ENCODE data around the gene NAXD. TPM values are rescaled to one million over a fixed set of nuclear protein-coding genes. Genes with fewer than 3 reads are reported as not detected.
"Not testable (repeated sequence)": the region's sequence is repeated elsewhere in the genome, so short reads cannot be mapped to it uniquely, and the experiment has no call there.

NAXD gene
- total RNA-seq, 4 donors from 2014 or later = 12.9 to 37.8 (median 33.3) TPM

GRCh38 chr13:110600261-110600819, 15.0 kb upstream of the NAXD start:
- DNase-seq = peak; percentile 41
- H3K4me3 ChIP-seq = no peak overlapping the region
- in situ Hi-C loops (cut with MboI; ENCODE audit: low pct_ligation_motif_present in 1 of 4, low pct_unique_long_range_greater_than_20kb in 1 of 4, low sequenced_read_pairs in 3 of 4) (loop anchor here in 1 of 4 donors (25.0 kb wide), 1 partner anchor 112 kb away; the partner anchor contains the start of genes CARS2 and ING1), intact Hi-C loops (cut with DNase I; ENCODE audit: low total_unique reads) (no loop called here)
- no peaks in the 10 kb centered on the region for H3K27me3 ChIP-seq
- TF ChIP-seq EP300 (IDR thresholded peaks at IDR 0.05; ENCODE audit: low read depth) (no peak), POLR2AphosphoS5 (IDR thresholded peaks at IDR 0.05) (no peak), CTCF (IDR thresholded peaks at IDR 0.05) (no peak), POLR2A (IDR thresholded peaks at IDR 0.05) (no peak)
- H3K36me3 ChIP-seq = no peaks in the 10 kb centered on the region
- WGBS, 2 donors (ENCODE audit: low coverage in 1 of 2) = 67 to 68% methylated on average over 4 to 10 of the region's 10 CpGs
- H3K27ac ChIP-seq = no peak overlapping the region
- no peaks in the 10 kb centered on the region for H3K4me1 ChIP-seq
- H3K9me3 ChIP-seq = no peaks in the 10 kb centered on the region

- TF ChIP-seq POLR2AphosphoS5 (IDR thresholded peaks at IDR 0.05) = no peak
- no peaks in the 10 kb centered on the region for H3K27me3 ChIP-seq
- DNase-seq = no peak
- no peak overlapping the region for H3K4me3 ChIP-seq
- 81 to 83% methylated on average over 2 to 4 of the region's 4 CpGs for WGBS, 2 donors (ENCODE audit: low coverage in 1 of 2)
- H3K36me3 ChIP-seq = no peaks in the 10 kb centered on the region
- in situ Hi-C loops (cut with MboI; ENCODE audit: low pct_ligation_motif_present in 1 of 4, low pct_unique_long_range_greater_than_20kb in 1 of 4, low sequenced_read_pairs in 3 of 4) (loop anchor here in 1 of 4 donors (25.0 kb wide), 1 partner anchor 111 kb away; the partner anchor contains the start of genes CARS2 and ING1), intact Hi-C loops (cut with DNase I; ENCODE audit: low total_unique reads) (no loop called here)
- H3K27ac ChIP-seq = no peak overlapping the region
- H3K9me3 ChIP-seq = no peaks in the 10 kb centered on the region
- H3K4me1 ChIP-seq = no peaks in the 10 kb centered on the region
Measured at GRCh38 chr13:110600980-110601379, 14.4 kb upstream of the NAXD start.

GRCh38 chr13:110605132-110605531, 10.2 kb upstream of the NAXD start:
- Histone ChIP-seq H3K4me1 (no peaks in the 10 kb centered on the region), H3K36me3 (no peaks in the 10 kb centered on the region), H3K9me3 (no peaks in the 10 kb centered on the region), H3K27ac (no peak overlapping the region), H3K27me3 (no peaks in the 10 kb centered on the region), H3K4me3 (no peak overlapping the region)
- in situ Hi-C loops (cut with MboI; ENCODE audit: low pct_ligation_motif_present in 1 of 4, low pct_unique_long_range_greater_than_20kb in 1 of 4, low sequenced_read_pairs in 3 of 4) (loop anchor here in 1 of 4 donors (25.0 kb wide), 1 partner anchor 107 kb away; the partner anchor contains the start of genes CARS2 and ING1), intact Hi-C loops (cut with DNase I; ENCODE audit: low total_unique reads) (no loop called here)
- TF ChIP-seq EP300 (IDR thresholded peaks at IDR 0.05; ENCODE audit: low read depth) (no peak), POLR2A (IDR thresholded peaks at IDR 0.05) (no peak), POLR2AphosphoS5 (IDR thresholded peaks at IDR 0.05) (no peak), CTCF (IDR thresholded peaks at IDR 0.05) (no peak)
- DNase-seq = no peak
- WGBS, 2 donors (ENCODE audit: low coverage in 1 of 2) = 93 to 94% methylated on average over 4 to 6 of the region's 6 CpGs

- H3K4me3 ChIP-seq; DNase-seq; H3K27me3 ChIP-seq; H3K4me1 ChIP-seq; H3K27ac ChIP-seq; intact Hi-C loops (cut with DNase I; ENCODE audit: low total_unique reads); H3K9me3 ChIP-seq; H3K36me3 ChIP-seq: not testable (repeated sequence)
- in situ Hi-C loops (cut with MboI; ENCODE audit: low pct_ligation_motif_present in 1 of 4, low pct_unique_long_range_greater_than_20kb in 1 of 4, low sequenced_read_pairs in 3 of 4) = loop anchor here in 1 of 4 donors (25.0 kb wide), 1 partner anchor 106 kb away; the partner anchor contains the start of genes CARS2 and ING1
- WGBS, 2 donors (ENCODE audit: low coverage in 1 of 2) = 80% methylated on average over 2 of the region's 33 CpGs; no CpG with 5 or more reads in 1 of the 2 donors
Measured at GRCh38 chr13:110606281-110606680, 9.1 kb upstream of the NAXD start.

- WGBS, 2 donors (ENCODE audit: low coverage in 1 of 2) = 78 to 80% methylated on average over 3 of the region's 3 CpGs
- Histone ChIP-seq H3K4me3 (no peak overlapping the region), H3K9me3 (no peaks in the 10 kb centered on the region), H3K27ac (no peak overlapping the region), H3K36me3 (no peaks in the 10 kb centered on the region), H3K4me1 (no peaks in the 10 kb centered on the region), H3K27me3 (no peaks in the 10 kb centered on the region)
- TF ChIP-seq CTCF (IDR thresholded peaks at IDR 0.05) = no peak
- in situ Hi-C loops (cut with MboI; ENCODE audit: low pct_ligation_motif_present in 1 of 4, low pct_unique_long_range_greater_than_20kb in 1 of 4, low sequenced_read_pairs in 3 of 4) = loop anchor here in 1 of 4 donors (25.0 kb wide), 1 partner anchor 105 kb away; the partner anchor contains the start of genes CARS2 and ING1
- intact Hi-C loops (cut with DNase I; ENCODE audit: low total_unique reads) = loop anchor here (2.0 kb wide), 1 partner anchor 23 kb away; no protein-coding TSS in a partner anchor
- DNase-seq = no peak
Measured at GRCh38 chr13:110607675-110608224, 7.6 kb upstream of the NAXD start.

Data from transverse colon (tissue), 4 donors.